NOMO-1 treated with DMSO at 0.1 percent for 48 hours (cell line): ENCODE results near the gene CNPPD1.

Experiments
- DNase-seq: peaks from one replicate; lab custom pipeline; 2025; ENCODE audit not compliant: unreplicated experiment; lab: John Stamatoyannopoulos, UW

CNPPD1 gene

GRCh38 chr2:219163156-219163555 is 13.6 kb downstream of the CNPPD1 start:
- DNase-seq: no peak

DNA sequence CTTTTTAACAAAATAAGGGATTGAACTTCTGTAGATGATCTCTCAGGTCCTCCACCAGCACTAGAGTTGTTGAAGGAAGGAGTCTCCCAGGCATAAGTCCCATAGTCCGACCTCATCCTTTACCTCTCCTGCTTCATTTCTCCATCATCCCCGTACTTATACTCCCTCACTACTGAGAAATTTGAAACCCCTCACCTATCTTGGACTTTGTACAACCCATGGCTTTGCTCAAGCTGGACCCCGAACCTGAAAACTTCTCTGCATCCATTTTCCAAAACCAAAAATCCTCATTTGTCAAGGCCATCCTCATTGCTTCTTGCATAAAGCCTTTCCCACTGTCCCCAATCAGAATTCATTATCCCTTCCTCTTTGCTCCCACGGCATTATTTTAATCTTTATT is 15.6 kb downstream of the CNPPD1 start:
- DNase-seq: no peak

DNA sequence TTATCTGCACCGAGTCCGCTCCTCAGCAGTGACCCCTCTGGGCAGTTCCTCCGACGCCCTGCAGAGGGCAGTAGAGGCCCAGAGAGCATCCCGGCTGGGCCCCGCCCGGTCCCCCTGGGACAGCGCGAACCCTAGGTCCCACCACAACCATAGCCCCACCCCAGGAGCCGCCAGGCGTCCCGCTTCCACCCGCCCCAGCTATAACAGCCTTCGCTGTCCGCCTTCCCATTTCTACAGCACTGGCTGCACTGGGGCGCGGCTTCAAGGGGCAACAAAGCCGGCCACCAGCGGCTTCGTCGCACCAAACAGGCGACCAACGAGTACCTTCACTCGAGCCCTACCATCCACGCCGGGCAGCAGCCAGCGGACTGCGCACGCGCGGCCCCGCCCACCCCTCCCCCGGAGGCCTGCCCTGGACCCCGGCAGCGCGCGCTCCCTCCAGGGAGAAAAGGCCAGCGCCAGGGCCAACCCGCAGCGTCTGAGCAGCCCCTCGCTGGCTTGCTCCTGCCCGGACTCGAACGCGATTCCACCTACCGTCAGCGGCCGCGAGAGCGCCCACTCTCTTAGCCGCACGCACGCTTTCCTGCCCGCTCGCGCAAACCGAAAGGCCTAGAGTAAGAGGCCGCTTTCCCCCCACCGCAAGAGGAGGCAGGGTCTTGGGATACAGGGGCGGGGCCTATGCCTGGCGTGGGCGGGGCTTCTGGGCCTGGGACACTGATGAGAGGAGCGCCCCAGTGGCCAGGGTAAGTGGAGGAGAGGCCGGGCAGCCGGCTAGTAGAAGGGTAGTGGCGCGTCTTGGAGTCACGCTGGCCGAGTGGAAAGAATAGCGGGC is 16.3 kb downstream of the CNPPD1 start, which contains the start of gene NHEJ1:
NHEJ1 (minus strand) TSS at position 630 of the 832 bp plus-strand sequence. CDS start 2,453 bp downstream, outside the sequence.
- DNase-seq: peak; percentile 82

DNA sequence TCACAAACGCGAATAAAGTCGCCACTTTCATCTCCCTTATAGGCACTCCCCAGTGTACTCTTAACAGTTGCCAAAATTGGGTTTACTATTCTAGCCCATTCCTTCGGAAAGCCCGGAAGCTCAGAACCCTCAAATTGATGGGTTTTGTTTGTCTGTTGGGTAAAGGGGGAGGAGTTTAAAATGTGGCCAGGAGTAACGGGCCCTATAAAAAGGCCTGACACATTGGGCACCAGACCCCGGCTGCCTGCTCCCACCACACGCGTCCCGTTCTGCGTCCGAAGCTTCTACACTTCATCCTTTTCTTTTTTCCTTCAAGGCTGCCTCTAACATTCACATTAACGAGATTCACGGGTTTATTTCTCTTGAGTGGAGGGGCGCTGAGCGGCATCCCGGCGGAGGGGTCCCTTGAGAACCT is 16.9 kb downstream of the CNPPD1 start:
- DNase-seq: no peak

DNA sequence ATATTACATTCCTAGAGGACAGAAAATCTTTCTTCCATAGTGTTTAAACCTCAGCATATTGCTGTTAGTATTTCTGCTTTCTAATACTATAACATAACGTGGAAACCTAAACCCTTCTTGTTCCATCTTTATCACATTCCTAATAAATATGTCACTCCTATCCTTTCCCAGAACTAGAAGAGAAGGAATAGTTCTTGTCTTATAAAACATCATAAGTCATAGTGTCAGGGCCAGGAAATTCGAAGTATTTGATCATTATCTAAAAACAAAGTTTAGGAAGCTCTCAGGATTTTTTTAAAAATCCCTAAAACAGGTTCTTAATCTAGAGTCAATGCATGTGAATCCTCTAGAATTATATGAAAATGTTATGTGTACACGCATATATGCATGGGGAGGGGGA is 18.1 kb downstream of the CNPPD1 start:
- DNase-seq: no peak

DNA sequence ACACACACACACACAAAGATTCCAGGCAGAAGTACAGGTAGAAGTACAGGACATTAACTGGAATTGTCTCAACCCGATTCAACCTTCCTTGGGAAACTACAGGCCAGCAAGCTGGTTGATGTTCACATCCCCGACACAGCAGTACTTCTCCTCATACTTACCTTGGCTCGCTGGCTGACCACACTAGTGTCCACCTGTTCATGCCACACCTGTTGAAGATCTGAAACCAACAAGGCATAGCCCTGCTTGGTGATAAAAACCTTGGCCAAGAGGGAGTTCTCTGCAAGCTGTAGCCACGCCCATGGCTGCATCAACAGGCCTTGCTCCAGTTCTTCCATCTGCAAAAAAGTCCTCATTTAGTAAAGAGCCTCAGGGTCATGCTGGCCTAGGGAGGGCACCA is 18.7 kb downstream of the CNPPD1 start:
- DNase-seq: no peak

GRCh38 chr2:219157396-219157795 is 19.3 kb downstream of the CNPPD1 start:
- DNase-seq: no peak

- peak; percentile 61 for DNase-seq
Observed at GRCh38 chr2:219155054-219155644, 21.6 kb downstream of the CNPPD1 start.

- DNase-seq: no peak
Observed at GRCh38 chr2:219149667-219150066, 27.1 kb downstream of the CNPPD1 start.

DNA sequence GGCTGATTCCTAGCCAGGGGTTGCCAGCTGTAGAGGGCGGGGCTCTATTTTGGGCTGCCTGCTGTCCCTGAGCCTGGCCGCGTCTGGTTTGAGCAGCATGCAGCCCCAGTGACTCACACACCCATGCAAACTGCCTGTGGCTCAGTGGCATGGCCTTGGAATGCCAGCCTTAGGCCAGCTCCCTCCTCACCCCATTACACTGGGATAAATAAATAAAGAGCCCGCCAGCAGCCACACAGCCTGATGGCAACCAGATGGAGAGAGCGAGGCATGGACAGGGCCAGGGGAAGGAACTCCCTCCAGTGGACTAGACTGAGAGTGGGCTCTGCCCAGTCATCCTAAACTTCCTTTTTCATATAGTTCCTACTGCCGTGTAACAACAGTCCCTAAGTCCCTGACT is 34.4 kb downstream of the CNPPD1 start:
- no peak for DNase-seq

DNA sequence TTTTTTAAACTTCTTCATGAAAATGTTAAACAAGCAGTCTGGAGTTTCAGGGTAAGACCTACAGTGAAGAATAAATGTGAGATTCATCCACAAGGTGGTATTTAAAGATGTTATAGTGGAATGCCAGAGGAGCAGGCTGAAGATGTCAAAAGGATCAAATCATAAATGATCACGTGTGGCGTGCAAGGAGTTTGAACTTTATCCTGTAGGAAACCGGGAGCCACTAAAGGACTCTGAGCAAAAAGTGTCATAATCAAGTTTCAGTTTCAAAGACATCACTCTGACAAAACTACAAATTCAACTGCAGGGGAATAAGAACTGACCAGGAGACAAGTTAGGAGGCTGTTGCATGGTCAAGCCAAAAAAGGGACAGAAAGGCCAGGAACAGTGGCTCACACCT is 36.0 kb downstream of the CNPPD1 start:
- DNase-seq: no peak

DNA sequence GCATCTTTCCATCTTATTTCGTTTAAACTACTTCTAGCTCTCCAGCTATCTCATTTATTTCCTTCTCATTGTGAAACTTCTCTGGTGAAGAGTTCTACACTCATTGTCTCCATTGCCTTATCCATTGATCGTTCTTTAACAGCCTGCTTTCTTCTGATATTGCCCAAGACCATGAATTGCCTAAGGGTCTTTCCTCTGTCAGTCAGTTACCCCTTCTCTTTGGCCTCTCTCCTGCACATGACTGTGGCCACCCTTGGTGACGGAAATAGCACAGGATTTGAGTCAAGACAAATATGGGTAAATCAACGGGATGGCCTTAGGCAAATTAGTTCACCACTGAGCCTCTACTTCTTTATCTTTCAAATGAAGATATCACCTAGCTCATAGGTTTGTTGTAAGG is 42.7 kb downstream of the CNPPD1 start:
- DNase-seq: no peak

DNA sequence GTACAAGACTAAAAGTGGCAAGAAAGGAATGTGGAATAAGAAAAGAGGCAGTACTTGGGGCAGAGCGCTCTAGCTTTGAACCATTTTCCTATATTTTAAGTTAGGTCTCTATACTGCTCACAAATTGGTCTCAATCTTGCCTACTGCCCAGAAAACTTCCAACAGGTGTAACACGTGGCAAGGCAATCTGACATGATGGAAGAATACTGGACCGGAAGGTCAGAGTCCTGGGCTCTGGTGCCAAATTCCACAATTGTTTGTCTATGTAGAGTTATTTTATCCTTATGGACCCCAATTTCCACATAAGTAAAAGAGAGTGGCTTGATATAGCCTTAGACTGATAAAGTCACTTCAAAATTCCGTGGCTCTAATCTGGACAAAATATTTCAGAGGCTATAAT is 45.0 kb downstream of the CNPPD1 start:
- DNase-seq: no peak

DNA sequence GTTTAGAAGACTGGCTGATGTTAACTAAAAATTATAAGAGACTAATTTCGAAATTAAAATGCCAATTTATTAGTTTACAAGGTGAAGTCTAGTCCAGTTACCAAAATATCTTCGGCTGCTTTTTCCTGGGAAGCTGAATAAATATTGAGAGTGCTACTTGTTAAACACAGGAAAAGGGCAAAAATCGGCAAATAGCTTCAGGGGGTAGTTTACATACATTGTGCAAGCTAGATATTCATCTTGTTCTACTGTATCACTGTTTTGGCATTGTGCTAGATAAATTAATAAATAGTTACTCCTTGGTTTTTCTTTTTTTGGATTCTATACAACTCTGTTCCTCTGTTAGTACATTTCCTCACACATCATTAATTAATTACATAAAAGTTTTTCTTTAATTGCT is 45.4 kb downstream of the CNPPD1 start:
- no peak for DNase-seq

DNA sequence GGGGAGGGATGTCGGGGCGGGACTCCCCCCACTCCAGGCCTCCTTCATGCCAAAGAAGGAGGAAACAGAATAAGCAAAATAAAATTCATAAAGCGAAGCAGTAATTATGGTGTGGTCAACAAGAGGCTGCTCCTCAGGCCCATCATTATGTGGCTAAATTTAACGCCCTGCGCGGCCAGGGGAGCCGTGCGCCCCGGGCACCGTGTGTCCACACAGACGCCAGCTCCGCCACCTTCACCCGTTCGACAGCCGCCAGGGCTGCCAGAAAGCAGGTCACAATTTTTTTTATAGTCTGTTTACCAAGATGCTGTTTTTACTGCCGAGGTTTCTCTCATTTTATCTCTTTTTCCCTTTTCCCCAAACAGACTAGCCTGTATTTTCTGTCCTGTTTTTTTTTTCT is 47.1 kb downstream of the CNPPD1 start:
- no peak for DNase-seq

GRCh38 chr2:219128396-219128795 is 48.3 kb downstream of the CNPPD1 start:
- no peak for DNase-seq

DNA sequence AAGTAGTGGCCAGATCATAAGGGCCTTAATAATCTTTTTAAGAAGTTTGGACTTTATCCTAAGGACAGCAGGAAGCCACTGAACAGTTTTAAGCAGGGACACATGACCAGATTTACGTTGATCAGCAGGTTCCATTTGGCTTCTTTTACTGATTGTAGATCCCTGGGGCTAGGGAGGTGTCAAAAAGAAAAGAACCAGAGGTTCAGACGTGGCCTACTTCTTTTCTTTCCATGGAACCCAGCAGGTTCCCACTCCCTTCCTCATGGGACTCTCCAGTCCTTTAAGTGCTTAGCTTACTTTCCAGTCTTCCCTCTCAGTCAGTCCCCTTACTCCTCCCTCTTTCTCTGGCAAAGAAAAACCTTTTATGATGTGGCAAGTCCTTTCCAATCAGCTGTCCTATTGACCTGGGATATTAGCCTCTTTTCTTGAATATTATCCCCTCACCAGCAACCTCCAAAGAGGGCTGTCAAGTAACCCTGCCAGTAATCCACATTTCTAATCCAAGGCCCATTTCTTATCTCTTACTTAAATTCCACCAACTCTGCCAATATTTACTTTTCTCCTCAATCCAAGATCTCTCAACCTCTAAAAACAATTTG is 49.6 kb downstream of the CNPPD1 start:
- DNase-seq: no peak

DNA sequence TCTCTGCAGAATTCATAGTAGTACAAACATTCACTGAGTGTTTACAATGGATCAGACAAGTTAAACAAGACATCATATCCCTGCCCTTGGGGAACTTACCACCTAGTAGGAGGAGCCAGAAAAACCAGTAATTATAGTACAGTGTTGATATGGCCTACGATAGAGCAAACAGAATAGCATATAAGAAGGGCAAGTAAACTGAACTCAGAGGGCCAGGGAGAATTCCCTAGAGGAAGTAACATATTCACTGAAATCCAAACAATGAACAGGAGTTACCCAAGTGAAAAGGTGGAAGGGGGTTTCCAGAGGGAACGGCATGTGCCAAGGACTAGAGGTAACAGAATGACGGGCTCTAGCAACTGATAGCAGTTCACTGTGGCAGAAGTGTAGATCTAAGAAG is 50.2 kb downstream of the CNPPD1 start:
- DNase-seq: no peak

GRCh38 chr2:219125886-219126270 is 50.8 kb downstream of the CNPPD1 start:
- no peak for DNase-seq

- no peak for DNase-seq
Observed at GRCh38 chr2:219125225-219125885, 51.4 kb downstream of the CNPPD1 start.

DNA sequence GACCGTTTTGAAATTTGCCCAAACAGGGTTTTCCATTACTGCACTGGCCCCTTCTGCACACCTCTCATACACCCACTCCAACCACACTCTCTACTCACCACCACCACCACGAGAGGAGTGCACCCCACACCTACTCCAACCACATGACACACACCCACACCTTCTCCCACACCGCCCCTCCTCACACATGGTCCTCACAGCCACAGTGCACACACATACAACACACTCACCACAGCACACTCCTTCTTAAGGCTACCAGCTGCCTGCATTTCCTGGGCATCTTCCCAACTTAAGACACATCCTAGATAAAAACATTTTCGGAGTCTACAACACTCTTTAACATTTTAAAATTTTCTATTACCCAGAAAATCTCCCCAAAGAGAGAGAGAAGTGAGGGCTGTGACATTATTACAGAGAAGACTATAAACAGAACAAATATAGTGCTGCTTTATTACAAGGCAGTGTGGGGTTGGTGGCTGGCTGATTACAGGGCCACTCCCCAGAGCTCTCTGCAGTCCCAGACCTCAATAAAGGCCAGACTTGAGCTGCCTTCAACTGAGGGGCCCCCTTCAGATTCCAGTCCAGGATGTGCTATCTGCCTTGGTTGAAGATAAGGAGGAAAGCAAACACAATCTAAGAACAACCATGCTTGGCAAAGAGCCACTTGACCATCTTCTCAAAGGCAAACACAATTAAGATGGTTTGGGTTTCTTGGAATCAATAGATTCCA is 52.2 kb downstream of the CNPPD1 start:
- DNase-seq: no peak
